Measurements from ENCODE around the gene FADD. TPM values are rescaled to one million over a fixed set of nuclear protein-coding genes. Genes with fewer than 3 reads are reported as not detected.

The FADD gene
- 42.1 and 47.8 TPM in 2 replicates for total RNA-seq

DNA sequence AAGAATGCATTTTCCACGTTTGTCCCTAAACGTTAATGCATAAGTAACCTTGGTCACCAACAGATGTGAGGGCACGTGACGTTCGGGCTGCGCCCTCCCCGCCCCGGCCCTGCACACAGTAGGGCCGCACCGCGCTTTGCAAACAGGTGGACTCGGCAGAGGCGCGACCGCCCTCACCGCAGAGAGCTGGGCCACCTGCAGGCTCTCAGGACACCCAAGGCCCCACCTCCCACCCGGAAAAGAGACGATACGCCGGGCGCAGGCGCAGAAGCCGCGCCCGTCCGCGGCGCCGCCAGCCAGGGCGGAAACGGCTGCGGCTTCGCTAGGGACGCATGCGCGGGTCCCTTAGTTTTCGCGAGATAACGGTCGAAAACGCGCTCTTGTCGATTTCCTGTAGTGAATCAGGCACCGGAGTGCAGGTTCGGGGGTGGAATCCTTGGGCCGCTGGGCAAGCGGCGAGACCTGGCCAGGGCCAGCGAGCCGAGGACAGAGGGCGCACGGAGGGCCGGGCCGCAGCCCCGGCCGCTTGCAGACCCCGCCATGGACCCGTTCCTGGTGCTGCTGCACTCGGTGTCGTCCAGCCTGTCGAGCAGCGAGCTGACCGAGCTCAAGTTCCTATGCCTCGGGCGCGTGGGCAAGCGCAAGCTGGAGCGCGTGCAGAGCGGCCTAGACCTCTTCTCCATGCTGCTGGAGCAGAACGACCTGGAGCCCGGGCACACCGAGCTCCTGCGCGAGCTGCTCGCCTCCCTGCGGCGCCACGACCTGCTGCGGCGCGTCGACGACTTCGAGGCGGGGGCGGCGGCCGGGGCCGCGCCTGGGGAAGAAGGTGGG is at the start of gene FADD:
Gene FADD (plus strand): TSS at position 377 of the 831 bp plus-strand sequence. CDS start 164 bp downstream, at position 541.
- intact Hi-C loops (cut with micrococcal nuclease) = loop anchor here (1.0 to 5.0 kb wide), 5 partner anchors 201 to 1361 kb away; partner anchors contain the start of genes CPT1A, LTO1 and TPCN2

DNA sequence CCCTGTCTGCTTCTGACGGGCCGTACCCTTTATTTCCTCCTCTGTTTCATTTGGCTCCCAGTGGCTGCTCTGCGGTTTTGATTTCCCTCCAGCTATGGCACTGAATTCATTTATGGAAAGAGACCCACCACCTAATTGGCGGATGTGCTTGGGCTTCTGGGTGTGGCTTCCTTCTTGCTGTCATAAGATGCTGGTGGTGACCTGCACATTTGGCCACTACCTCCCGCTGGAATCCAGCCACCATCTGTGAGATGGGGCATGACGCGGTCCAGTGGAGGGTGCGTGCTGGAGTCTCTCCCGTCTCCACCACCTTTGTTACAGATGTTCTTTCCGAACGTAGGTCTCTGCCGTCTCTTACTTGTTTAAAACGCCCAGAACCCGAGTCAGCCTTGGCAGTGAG is 47.7 kb upstream of the FADD start:
- intact Hi-C loops (cut with micrococcal nuclease) = no loop called here

DNA sequence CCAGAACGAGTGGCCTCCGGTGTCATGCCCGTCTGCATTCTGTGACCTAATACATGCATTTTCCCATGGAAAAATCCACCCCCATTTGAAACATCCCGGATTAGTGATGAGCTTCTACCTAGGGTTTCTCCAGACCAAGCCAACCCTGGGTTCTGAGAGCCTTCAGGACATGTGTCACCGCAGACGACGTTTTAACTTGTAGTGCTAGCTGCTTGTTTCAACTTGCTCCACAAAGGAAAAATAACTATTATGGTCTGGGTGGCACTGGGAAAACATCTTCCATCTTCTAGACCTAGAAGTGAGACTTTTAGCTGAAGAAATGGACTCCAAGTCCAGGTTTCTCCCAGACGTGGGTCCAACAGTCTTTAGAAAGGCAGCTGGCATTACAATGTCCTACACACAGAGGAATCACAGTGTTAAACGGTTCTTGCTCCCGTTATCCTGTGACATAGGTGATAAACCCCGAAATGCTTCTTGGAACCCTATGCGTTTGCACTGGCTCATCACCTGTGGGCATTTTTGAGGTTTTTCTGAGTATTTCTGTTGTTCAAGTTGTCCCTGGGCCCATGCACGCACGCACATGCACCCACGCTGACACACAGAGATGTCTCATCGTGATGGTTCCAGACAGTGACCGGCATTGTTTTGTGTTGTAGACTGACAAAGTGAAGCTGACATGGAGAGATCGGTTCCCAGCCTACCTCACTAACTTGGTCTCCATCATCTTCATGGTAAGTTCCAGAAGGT is 46.6 kb upstream of the FADD start:
- intact Hi-C loops (cut with micrococcal nuclease) = no loop called here

DNA sequence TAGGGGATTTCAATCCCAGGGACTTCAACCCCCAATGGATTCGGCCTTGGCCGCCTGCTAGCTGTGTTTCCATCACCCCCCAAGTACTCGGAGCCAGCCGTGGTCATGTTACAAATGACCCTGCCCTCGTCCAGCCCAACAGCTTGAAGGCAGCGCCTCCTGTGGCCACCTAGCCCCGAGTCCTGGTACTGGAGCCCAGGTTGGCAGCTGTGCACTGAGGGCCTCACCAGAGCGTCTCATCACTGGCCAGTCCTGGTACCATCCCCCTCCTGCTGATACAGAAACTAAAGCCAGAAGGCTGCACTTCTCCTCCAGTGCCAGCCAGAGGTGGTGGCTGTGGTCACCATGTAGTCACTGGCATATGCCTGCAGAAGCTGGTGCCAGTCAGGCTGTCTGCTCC is 44.9 kb upstream of the FADD start:
- intact Hi-C loops (cut with micrococcal nuclease) = no loop called here

DNA sequence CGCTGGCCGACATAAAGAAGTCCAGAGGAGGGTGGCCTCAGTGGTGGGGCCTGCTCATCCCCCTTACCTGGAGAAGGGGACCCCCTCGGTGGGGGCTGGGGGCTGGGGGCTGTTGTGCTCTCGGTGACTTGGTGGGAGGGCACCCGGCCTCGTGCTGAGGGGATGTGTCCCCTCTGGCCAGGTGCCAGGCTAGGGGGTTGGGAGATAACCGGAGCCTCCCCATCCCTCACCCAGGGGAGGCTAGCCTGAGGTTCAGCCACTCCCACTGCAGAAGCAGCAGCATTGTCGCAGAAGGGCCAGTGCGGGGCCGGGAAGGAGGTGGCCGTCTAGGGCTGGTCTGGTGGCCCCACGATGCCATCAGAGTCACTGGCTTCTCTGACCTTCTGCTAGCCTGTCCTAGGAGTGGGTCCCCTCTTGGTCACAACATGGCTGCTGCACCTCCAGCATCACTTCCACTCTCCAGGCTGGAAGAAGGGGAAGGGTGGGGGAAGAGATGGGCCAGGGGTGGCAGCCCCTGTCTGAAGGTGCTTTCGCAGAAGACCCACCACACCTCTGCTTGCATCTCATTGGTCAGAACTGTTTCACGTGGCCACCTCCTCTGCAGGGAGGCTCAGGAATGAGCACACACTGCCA is 44.2 kb upstream of the FADD start:
- intact Hi-C loops (cut with micrococcal nuclease) = no loop called here

DNA sequence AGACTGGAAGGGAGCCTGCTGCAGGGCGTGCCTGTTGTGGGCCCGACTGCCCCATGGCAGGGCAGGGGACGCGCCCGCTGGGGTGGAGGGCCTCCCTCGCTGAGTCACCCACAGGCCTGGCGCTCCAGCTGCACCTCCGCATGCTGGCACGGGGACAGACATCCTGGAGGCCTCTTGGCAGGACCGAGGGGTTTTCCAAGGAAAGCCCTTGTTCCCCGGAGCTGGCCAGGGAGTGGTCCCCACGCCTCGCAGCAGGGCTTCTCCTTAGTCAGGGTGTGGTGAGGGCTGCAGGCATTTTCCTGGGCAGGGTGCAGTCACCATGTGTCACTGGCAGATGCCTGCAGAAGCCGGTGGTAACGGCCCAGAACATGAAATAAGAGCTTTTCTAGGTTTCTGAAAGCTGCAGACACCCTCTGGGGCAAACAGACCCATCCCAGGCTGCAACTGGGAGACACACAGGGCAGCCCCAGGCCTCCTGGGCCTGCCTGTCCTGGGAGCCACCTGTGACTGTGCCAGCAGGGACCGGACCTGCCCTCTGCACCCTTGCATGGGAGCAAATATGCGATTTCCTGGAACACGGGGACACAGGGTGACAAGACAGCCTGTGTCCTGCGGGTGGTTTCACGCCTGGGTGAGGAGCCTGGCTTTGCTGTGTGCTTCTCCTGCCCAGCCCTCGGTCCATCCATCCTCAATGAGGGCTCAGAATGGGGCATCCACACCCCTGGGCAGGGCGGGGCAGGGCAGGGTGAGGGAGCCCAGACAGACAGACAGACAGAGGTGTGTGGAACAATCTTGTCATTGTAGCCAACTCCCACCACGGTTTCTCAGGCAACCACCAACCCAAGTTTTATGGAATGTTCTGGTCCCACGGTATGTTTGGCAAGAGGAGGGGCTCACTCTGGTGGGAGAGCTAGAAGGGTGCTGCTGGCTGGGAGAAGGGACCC is 43.2 kb upstream of the FADD start:
- intact Hi-C loops (cut with micrococcal nuclease) = no loop called here

GRCh38 chr11:70161043-70161625 is 42.0 kb upstream of the FADD start:
- intact Hi-C loops (cut with micrococcal nuclease) = no loop called here

DNA sequence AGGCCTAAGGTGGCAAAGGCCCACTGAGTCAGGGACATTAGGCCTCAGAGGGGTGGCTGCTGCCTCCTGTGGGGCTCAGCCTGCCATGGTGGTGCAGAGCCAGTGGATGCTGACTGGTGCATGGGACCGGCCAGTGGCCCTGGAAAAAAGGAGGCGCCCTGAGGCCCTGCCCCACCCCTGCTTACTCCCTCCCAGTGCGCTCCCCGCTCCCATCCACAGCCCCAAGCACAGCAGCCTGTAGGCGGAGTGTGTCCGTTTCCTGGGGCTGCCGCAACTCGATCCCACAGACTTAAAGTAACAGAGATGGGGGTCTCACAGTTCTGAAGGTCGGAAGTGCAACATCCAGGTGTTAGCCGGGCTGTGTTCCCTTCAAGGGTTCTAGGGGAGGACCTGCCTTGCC is 38.4 kb upstream of the FADD start:
- intact Hi-C loops (cut with micrococcal nuclease) = no loop called here

GRCh38 chr11:70167120-70167519 is 36.0 kb upstream of the FADD start:
- intact Hi-C loops (cut with micrococcal nuclease) = no loop called here

DNA sequence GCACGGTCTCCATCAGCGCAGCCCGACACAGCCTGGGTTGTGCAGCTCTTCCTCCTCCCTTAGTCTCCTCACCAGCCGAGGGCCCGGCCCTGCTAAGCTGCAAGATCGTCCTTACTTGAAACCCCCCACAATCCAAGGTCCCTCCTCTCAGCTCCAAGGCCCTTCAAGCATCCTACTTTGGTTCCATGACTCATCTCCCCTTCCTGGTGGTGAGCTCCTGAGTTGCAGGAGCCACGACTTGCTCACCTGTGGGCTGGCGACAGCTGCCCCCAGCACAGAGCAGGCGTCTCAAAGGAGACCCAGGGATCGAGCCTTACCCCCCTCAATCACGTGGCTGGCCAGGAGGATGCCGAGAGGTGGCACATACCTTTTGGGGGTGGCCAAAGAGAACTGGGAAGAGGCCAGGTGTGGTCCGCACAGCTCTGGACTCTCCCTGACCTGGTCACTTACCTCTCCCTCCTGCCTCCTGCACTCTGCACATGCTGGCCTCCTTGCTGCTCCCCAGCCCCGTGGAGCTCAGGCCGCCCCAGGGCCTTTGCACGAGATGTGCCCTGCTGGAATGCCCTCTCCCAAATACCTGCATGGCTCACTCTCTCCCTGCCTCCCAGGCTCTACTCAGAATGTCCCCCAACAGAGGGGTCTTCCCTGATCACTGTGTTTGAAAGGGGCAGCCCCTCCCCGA is 35.2 kb upstream of the FADD start:
- intact Hi-C loops (cut with micrococcal nuclease) = no loop called here

GRCh38 chr11:70168405-70168754 is 34.7 kb upstream of the FADD start:
- intact Hi-C loops (cut with micrococcal nuclease) = no loop called here

DNA sequence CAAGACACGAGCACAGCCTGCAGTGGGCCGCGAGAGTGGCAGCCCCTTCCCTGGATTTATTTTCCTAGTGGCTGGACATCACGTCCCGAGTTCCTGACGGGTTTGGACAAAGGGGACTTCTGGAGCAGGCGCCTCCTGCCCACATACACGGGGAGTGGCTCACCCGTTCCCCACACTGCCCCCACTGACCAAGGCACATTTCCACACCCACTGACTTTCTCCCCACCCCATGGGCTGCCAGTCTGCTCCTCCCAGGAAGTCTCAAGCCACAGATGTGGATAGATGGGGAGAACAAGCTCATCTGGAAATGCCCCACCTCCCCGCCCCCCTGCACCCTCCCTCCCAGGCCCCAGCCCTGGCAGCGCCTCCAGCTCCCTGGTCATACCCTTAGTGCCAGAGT is 34.0 kb upstream of the FADD start:
- intact Hi-C loops (cut with micrococcal nuclease) = no loop called here

- intact Hi-C loops (cut with micrococcal nuclease) = no loop called here
Observed at GRCh38 chr11:70169632-70170031, 33.5 kb upstream of the FADD start.

- intact Hi-C loops (cut with micrococcal nuclease) = no loop called here
Observed at GRCh38 chr11:70170596-70171210, 32.4 kb upstream of the FADD start.

DNA sequence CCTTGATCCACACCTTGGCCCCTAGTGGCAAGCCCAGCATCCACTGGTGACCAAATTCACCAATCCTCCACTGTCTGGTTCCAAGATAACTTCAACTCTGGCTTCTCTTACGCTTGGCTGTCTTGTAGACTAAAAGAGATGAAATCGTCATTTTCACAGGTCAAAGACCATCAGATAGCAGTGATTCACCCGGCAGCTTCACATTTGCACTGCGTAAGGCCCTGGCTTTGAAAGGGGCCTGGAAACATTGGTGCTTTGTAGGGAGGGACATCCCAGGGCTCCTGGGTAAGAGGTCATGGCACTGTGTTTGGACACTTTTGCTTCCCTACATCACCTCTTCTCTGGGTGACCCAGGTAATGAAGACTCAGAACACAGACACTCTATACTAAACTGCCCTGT is 30.1 kb upstream of the FADD start:
- intact Hi-C loops (cut with micrococcal nuclease) = no loop called here

GRCh38 chr11:70174547-70175235 is 28.4 kb upstream of the FADD start:
- intact Hi-C loops (cut with micrococcal nuclease) = no loop called here

DNA sequence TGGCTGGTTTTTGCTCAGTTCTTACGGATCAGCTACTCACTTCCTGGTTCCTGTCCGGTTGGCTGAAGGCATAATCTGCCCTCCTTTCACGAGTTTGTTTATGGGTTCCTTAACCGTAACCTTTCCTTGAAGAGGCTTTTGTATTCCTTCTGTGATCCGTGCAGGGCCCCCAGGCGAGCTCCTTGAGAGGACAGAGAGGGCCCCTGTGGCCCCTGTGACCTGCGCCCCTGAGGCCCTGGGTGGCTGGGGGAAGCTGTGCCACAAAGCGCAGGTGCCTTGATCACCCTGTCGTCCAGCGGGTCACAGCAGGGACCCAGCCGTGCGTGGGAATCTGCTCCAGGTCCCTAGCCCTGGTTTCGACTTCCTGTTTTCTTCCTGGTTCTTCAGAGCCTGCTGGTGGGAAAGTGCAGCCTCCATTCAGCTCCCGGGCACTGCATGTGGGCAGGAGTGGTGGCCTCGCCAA is 27.8 kb upstream of the FADD start:
- intact Hi-C loops (cut with micrococcal nuclease) = no loop called here

- intact Hi-C loops (cut with micrococcal nuclease) = no loop called here
Observed at GRCh38 chr11:70176940-70177689, 26.0 kb upstream of the FADD start.

Measured in T-helper 1 cell treated with Interleukin-12 subunit alpha and Interleukin-12 subunit beta and Interleukin-4 antibody, amounts not matched to agents 30 ng/mL and 1 ng/mL, for 36 hours (primary cell).